Parathyroid adenoma (tissue), 2 donors: ENCODE measurements around the gene HDAC9.

Experiments used
- H2AFZ ChIP-seq: fragments of 300-600 bp; sonication (generic); one replicate; pipeline ENCODE4 v1.7.0; 2017; ENCODE audit warnings: antibody characterized with exemption, mild to moderate bottlenecking
- H3K27ac ChIP-seq: fragments of 300-600 bp; sonication (generic); one replicate; pipeline ENCODE4 v1.7.0; 2017
- H3K27me3 ChIP-seq: fragments of 300-600 bp; sonication (generic); one replicate; pipeline ENCODE4 v1.7.0; 2017; ENCODE audit warnings: low read length; ENCODE audit not compliant: control insufficient read depth, insufficient read depth
- H3K36me3 ChIP-seq: fragments of 300-600 bp; sonication (generic); one replicate; pipeline ENCODE4 v1.7.0; 2017; ENCODE audit warnings: low read length; ENCODE audit not compliant: control insufficient read depth, insufficient read depth
- H3K4me1 ChIP-seq: fragments of 300-600 bp; sonication (generic); one replicate; pipeline ENCODE4 v1.7.0; 2017; ENCODE audit warnings: control low read depth
- H3K4me2 ChIP-seq: fragments of 300-600 bp; sonication (generic); one replicate; pipeline ENCODE4 v1.7.0; 2017; ENCODE audit warnings: low read length
- H3K4me3 ChIP-seq: fragments of 300-600 bp; sonication (generic); one replicate; pipeline ENCODE4 v1.7.0; 2017; ENCODE audit warnings: low read depth, low read length
- H3K79me2 ChIP-seq: fragments of 300-600 bp; sonication (generic); one replicate; pipeline ENCODE4 v1.7.0; 2017; ENCODE audit warnings: control low read depth
- H3K9ac ChIP-seq: fragments of 300-600 bp; sonication (generic); one replicate; pipeline ENCODE4 v1.7.0; 2017; ENCODE audit warnings: mild to moderate bottlenecking
- H3K9me3 ChIP-seq: fragments of 300-600 bp; sonication (generic); one replicate; pipeline ENCODE4 v1.7.0; 2017; ENCODE audit warnings: low read length; ENCODE audit not compliant: control insufficient read depth
- TF ChIP-seq, protein P1 (sequence below): fragments of 300-600 bp; sonication (generic); IDR thresholded peaks from one replicate; pipeline ENCODE4 v1.7.0; 2017; ENCODE audit warnings: antibody characterized with exemption, mild to moderate bottlenecking
- donor health status: primary hyperparathyroidism.

Gene HDAC9

DNA sequence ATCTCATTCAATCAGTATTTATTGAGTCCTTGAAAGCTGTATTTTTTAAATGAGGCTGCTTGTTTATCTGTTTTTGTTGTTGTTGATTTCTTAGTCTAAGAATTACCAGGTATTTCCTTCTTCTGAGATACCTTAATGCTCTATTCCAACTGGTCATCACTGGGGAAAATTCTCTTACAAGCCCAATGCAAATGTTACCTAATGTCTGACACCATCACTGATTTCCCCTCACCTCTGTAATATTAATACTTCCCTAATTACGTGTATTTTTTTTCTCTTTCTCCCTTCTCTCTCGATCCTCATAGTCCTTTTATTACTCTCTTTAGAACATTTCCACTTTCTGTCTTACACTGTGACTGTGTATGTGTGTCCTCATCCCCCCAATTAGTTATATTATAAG, 13.9 kb downstream of the HDAC9 start:
- no peaks in the 10 kb centered on the region for H3K4me1 ChIP-seq
- H3K9me3 ChIP-seq: no peaks in the 10 kb centered on the region
- no peak overlapping the region for H3K4me2 ChIP-seq
- TF ChIP-seq, protein P1, sequence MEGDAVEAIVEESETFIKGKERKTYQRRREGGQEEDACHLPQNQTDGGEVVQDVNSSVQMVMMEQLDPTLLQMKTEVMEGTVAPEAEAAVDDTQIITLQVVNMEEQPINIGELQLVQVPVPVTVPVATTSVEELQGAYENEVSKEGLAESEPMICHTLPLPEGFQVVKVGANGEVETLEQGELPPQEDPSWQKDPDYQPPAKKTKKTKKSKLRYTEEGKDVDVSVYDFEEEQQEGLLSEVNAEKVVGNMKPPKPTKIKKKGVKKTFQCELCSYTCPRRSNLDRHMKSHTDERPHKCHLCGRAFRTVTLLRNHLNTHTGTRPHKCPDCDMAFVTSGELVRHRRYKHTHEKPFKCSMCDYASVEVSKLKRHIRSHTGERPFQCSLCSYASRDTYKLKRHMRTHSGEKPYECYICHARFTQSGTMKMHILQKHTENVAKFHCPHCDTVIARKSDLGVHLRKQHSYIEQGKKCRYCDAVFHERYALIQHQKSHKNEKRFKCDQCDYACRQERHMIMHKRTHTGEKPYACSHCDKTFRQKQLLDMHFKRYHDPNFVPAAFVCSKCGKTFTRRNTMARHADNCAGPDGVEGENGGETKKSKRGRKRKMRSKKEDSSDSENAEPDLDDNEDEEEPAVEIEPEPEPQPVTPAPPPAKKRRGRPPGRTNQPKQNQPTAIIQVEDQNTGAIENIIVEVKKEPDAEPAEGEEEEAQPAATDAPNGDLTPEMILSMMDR: no peak
- no peak overlapping the region for H3K4me3 ChIP-seq
- H3K9ac ChIP-seq: no peak overlapping the region
- H3K79me2 ChIP-seq: no peaks in the 10 kb centered on the region
- no peaks in the 10 kb centered on the region for H3K27me3 ChIP-seq
- no peak overlapping the region for H2AFZ ChIP-seq
- no peaks in the 10 kb centered on the region for H3K36me3 ChIP-seq
- H3K27ac ChIP-seq: no peak overlapping the region

DNA sequence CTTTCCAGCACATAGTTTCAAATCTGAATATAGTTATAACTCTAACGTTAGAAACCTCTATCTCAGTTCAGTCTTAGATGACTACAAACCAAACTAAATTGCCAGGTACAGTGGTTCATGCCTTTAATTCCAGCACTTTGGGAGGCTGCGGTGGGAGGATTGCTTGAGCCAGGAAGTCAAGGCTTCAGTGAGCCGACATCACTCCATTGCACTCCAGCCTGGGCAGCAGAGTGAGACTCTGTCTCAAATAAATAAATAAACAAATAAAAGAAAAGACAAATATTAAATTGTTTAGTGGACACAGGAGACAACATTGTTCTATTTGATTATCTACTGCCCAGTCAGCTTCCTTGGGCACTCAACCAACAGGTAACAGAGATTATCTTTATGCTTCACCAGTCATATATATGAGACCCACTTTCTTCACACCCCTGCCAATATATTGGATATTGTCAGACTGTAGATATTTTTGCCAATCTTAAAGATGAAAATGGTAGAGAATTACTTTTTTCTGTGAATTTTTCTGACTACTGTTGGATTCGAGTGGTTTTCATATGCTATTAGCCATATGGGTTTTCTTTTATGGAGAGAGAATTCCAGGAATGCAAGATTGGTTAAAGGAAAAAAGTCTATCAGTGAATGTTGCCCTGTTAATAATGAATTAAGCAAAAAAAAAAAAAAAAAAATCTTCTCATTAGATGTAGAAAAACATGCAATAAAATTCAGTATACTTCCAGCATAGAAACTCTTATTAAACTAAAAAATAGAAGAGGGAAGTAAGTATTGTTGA, 16.0 kb downstream of the HDAC9 start:
- H3K9me3 ChIP-seq: no peaks in the 10 kb centered on the region
- no peaks in the 10 kb centered on the region for H3K79me2 ChIP-seq
- no peak overlapping the region for H3K4me3 ChIP-seq
- no peaks in the 10 kb centered on the region for H3K4me1 ChIP-seq
- TF ChIP-seq, protein P1: no peak
- no peak overlapping the region for H2AFZ ChIP-seq
- no peaks in the 10 kb centered on the region for H3K27me3 ChIP-seq
- H3K9ac ChIP-seq: no peak overlapping the region
- H3K4me2 ChIP-seq: no peak overlapping the region
- no peak overlapping the region for H3K27ac ChIP-seq
- no peaks in the 10 kb centered on the region for H3K36me3 ChIP-seq

DNA sequence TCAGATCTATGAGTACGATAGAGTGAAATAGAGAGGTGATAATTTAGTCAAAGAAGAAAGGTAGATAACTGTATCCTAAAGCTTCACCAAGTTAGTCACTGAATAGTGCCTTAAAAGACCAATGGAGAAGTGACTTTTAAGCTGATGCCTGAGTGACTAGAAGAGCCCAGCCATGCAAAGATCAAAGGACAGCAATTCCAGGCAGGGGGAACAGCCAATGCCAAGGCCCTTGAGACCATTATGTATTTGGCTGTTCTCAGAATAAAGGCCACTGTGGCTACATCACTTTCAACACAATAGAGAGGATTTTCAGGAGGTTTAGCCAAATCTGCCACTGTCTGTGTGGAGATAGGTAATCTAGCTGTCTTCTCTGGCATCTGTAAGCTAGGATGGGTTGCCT, 17.8 kb downstream of the HDAC9 start:
- Histone ChIP-seq H3K4me3 (no peak overlapping the region), H3K9me3 (no peaks in the 10 kb centered on the region), H3K27ac (no peak overlapping the region), H3K27me3 (no peaks in the 10 kb centered on the region), H3K9ac (no peak overlapping the region), H3K4me2 (no peak overlapping the region), H3K36me3 (no peaks in the 10 kb centered on the region), H2AFZ (no peak overlapping the region), H3K4me1 (no peaks in the 10 kb centered on the region), H3K79me2 (no peaks in the 10 kb centered on the region)
- TF ChIP-seq, protein P1: no peak

DNA sequence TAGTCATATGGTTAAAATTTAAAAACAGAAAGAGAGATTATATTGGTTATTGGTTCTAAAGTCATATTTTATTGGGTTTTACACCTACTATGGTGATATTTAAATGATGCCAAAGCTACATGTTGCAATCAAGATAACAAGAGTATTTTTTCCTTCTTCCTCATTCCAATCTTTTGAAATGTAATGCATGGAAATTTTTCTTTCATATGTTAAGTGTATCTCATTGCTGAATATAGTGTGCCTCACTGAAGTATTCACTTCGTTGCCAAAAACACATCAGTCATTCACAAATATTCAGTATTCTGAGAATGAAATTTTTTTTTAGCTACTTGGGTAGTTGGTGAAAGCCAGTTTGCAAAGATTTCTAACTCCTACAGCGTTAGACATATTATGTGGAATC, 19.5 kb downstream of the HDAC9 start:
- Histone ChIP-seq H3K4me2 (no peak overlapping the region), H3K27ac (no peak overlapping the region), H3K9ac (no peak overlapping the region), H3K27me3 (no peaks in the 10 kb centered on the region), H2AFZ (no peak overlapping the region), H3K4me1 (no peaks in the 10 kb centered on the region), H3K36me3 (no peaks in the 10 kb centered on the region), H3K9me3 (no peaks in the 10 kb centered on the region), H3K4me3 (no peak overlapping the region), H3K79me2 (no peaks in the 10 kb centered on the region)
- TF ChIP-seq, protein P1: no peak

DNA sequence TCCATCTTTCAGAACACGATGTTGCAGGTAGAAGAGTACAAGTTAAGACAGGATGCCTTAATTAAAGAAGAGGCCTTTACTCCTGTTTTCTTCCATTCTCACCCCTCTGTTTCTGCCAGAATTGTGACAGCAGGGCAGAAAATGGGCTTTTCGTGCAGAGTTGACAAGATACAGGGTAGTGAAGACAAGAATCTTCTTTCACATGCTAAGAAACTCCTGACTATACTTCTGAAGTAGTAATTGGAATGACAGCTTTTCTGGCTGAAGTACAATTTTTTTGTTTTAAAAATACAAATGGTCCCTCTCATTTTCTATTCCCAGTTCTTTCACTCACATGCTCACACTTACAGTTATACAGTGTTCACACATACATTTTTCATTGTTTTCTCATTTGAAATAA, 22.1 kb downstream of the HDAC9 start:
- no peaks in the 10 kb centered on the region for H3K27me3 ChIP-seq
- H3K27ac ChIP-seq: no peak overlapping the region
- H3K4me1 ChIP-seq: no peaks in the 10 kb centered on the region
- H3K4me3 ChIP-seq: no peak overlapping the region
- no peak overlapping the region for H3K9ac ChIP-seq
- no peak overlapping the region for H2AFZ ChIP-seq
- no peaks in the 10 kb centered on the region for H3K36me3 ChIP-seq
- H3K9me3 ChIP-seq: no peaks in the 10 kb centered on the region
- no peaks in the 10 kb centered on the region for H3K79me2 ChIP-seq
- TF ChIP-seq, protein P1: no peak
- no peak overlapping the region for H3K4me2 ChIP-seq
